ENCODE measurements around the gene FBLN2.

GRCh38 chr3:13600950-13601691, 52.2 kb downstream of the FBLN2 start:
- TF ChIP-seq, protein P1, sequence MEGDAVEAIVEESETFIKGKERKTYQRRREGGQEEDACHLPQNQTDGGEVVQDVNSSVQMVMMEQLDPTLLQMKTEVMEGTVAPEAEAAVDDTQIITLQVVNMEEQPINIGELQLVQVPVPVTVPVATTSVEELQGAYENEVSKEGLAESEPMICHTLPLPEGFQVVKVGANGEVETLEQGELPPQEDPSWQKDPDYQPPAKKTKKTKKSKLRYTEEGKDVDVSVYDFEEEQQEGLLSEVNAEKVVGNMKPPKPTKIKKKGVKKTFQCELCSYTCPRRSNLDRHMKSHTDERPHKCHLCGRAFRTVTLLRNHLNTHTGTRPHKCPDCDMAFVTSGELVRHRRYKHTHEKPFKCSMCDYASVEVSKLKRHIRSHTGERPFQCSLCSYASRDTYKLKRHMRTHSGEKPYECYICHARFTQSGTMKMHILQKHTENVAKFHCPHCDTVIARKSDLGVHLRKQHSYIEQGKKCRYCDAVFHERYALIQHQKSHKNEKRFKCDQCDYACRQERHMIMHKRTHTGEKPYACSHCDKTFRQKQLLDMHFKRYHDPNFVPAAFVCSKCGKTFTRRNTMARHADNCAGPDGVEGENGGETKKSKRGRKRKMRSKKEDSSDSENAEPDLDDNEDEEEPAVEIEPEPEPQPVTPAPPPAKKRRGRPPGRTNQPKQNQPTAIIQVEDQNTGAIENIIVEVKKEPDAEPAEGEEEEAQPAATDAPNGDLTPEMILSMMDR (IDR thresholded peaks at IDR 0.05): no peak
- no peak for TF ChIP-seq POLR2A (IDR thresholded peaks at IDR 0.05)
